GM21619 (cell line): ENCODE results near the gene PIK3CB.
"Not testable (repeated sequence)": the region's sequence is repeated elsewhere in the genome, so short reads cannot be mapped to it uniquely, and the experiment has no call there.

Experiments
- ATAC-seq: cut with Tn5 transposase; IDR thresholded peaks from one replicate; pipeline ENCODE4 v1.9.1; 2021; ENCODE audit not compliant: unreplicated experiment

Gene PIK3CB

DNA sequence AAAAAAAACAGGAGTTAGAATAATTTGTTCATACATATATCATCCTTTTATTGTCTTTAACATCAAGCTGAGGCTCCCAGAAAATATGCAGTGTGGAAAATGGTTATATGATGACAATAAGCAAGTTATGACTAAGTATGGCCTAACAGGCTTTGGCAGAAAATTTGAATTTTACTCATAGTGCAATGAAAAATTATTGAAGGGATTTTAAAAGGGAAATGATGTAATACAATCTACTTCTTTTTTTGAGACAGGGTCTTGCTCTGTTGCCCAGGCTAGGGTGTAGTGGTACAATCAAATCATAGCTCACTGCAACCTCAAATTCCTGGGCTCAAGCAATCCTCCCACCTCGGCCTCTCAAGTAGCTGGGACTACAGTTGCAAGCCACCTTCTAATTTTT is 147.5 kb downstream of the PIK3CB start:
- ATAC-seq = peak; percentile 25

DNA sequence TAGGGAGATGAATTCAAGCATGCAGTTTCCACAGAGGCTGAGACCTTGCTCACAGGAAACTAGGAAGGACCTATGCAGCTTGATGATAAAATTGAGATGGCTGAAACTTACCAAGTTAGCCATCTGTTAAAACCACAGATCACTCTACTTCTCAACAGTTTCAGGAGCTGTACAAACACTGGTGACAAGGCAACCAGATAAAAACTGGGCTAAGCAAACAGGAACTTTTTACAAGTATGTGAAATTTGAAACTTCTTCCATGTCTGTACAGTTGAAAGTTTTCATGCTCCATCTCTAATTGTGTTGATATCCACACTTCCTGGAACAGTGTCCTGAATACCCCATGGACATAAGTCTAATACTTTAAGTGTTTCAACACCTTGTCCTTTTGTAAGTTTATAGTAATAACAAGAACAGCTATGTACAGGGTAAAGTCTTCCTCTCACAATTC is 147.9 kb downstream of the PIK3CB start:
- ATAC-seq = peak; percentile 97

DNA sequence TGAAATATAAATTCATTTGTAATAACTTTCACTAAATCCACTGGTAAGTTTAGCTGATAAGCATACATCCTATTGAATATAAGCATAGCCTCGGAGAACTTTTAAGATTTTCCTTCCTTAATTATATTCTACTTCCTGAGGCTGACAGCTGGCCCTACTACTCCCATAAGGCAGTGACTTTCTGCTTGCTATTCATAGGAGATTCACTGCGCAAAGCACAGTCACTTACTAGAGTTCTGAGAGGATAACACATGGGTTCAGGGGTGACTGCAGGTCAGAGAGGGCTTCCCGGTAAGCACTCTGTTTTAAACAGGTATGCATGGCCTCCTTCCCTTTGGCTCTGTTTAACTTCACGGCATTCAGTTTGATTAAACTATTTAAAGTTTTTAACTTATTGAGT is 150.3 kb downstream of the PIK3CB start:
- no peak for ATAC-seq

DNA sequence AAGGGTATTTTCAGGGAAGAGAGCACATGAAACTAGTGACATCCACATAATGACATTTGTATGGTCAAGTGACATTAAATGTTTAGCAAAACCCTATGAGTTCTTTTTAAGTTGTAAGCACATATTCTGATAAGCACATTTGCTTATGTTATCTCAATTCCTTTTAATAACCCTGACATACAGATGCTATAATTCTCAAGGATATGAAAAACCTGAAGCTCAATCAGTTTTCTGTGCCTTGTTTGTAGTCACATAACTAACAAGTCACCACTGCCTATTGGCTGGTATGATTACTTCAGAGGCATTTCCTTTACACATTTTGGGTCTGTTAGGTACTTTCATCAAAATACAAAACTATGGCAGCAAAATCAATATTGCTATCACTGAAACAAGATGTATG is 152.1 kb downstream of the PIK3CB start:
- ATAC-seq = no peak

DNA sequence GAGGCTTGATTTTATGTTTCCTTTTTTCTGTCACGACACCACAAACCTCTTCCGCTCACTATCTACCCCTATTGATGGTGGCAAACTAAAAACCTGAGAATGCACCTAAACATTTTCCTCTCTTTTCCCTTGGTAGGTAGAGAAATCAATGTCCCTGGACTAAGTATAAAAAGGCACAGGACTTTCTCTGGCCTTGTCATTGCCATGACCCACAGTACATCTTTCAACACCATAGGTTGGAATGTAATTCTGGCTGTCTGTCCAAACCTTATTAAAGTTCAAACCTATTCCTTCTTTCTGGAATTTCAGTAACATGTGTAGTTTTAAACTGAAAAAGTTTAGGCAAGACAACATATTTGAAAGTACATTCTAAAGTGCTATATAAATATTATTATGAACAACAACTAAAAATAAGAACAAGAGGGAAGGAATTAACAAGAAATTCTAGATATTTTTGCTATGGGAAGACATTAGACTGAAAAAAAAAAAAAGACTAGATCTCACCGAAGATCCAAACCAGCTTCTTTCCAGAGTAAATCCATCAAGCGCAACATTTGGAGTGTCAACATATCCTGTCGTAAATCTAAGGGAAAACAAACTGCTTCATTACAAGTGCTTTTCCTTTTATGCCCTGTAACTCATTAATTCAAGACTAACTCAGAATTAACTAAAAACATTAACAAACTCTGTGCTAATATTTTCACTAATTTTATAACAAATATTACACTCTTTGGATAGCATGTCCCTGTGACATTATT is 153.1 kb downstream of the PIK3CB start:
- no peak for ATAC-seq

DNA sequence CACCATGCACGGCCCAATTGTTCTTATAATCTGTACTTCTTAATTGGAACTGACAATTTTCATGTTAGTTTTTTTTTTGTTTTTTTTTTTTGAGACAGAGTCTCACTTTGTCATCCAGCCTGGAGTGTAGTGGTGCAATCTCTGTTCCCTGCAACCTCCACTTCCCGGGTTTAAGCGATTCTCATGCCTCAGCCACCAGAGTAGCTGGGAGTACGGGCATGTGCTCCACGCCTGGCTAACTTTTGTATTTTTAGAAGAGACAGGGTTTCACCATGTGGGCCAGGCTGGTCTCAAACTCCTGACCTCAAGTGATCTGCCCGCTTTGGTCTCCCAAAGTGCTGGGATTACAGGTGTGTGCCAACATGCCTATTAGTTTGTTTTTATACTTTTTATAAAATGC is 153.8 kb downstream of the PIK3CB start:
- ATAC-seq = not testable (repeated sequence)

DNA sequence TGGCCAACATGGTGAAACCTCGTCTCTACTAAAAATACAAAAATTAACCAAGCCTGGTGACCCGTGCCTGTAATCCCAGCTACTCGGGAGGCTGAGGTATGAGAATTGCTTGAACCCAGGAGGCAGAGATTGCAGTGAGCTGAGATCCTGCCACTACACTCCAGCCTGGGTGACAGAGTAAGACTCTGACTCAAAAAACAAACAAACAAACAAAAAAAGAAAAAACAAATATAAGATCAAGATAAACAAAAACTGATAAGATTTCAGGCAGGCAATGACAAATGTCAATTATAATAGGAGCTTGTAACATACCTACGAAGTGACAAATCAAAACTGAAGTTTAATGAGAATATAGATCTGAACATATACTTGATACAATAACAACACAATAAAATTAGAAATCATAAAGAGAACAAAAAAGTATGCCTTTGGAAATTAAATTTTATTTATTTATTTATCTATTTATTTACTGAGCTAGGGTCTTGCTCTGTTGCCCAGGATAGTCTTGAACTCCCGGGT is 155.8 kb downstream of the PIK3CB start:
- ATAC-seq = no peak

DNA sequence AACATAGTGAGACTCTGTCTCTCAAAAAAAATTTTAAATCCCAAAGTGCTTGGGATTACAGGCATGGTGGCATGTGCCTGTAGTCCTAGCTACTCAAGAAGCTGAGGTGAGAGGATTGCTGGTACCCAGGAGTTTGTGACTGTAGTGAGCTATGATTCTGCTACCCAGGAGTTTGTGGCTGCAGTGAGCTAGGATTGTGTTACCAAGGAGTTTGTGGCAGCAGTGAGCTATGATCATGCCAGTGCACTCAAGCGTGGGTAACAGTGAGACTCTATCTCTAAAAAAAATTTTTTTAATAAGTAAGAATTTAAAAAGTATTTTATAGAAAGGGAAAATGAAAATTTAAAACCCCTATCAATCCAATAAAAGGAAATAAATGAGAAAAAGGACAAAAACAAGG is 156.6 kb downstream of the PIK3CB start:
- no peak for ATAC-seq

DNA sequence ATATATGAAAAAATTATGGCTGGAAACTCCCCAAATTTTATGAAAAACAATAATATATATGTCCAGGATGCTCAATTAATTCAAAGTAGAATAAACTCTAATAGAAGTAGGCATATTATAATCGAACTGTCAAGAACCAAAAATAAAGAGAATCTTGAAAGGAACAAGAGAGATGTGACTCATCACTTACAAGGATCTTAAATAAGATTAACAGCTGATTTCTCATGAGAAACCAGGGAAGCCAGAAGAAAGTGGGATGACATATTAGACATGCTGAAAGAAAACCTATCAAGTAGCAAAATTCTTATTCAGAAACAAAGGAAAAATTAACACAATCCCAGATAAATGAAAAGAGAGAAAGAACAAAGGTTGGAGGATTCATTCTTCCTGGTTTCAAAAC is 159.3 kb downstream of the PIK3CB start:
- no peak for ATAC-seq

DNA sequence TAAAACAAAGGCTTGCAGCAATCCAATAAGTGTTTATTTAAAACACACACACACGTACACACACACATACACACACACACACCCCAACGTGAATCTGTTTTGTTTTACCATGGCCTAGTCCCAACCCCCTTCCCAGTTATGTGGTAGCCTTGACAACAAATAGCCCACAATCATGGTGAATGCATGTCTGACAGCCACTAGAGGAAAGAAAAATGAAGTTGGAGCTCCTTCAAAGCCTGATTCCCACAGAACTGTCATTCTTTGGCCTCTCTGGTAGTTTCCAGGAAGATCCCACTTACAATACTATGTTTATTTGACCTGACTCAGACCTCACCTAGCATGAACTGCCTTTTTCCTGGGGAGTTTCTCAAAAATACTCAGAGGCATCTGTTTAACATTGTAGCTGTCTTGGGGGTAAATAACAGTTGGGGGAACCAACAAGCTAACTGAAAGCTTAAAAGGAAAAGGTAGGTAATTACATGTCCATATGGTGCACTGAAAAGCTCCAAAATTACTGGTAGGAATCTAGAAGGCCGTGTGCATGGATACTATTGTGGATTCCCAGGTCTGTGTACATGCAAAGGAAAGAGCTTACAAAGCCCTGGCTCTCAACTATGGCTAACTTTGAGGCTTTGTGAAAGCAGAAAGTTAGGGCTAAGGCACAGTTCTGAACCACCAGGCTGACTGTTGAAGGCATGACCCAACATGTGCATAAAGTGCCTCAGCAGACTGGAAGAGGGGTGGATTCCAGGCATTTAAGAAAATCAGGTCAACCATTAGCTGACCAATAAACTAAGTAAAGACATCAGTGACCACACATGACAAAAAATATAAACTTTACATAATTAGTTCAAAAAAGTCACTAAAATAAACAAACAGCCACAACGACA is 160.8 kb downstream of the PIK3CB start:
- no peak for ATAC-seq

DNA sequence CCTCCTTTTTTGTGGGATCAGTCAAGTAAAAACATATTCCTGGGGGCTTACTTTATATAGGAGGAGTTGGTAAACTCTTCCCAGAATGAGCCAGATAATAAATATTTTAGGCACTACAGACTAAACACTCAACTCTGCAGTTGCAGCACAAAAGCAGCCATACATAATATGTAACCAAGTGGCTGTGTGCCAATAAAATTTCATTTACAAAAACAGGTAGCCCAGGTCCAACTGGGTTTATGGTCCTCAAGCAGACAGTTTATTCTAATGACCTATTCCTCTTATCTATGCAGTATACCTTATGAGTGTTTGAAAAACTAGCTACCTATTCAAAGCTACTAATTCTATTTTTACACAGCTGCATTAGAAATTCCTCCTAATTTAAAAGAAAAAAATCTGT is 164.3 kb downstream of the PIK3CB start:
- no peak for ATAC-seq

DNA sequence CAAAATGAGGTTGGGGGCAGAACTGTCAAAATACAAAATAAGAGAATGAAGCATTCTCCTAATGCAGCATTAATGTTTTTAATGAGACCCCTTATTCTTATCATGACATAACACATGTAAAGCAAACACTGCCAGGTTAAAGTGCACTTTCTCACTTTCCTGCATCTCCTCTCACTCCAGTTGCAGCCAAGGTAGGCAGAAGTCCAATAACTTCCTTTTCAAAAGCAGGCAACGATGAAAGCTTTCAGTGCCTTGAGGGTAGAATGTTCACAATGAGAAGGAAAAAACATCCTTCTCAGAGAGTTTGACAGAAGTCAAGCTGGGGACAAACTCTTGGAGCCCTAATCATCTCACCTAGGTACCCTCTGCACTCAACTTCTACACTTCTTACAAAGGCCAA is 166.6 kb downstream of the PIK3CB start:
- ATAC-seq = no peak

DNA sequence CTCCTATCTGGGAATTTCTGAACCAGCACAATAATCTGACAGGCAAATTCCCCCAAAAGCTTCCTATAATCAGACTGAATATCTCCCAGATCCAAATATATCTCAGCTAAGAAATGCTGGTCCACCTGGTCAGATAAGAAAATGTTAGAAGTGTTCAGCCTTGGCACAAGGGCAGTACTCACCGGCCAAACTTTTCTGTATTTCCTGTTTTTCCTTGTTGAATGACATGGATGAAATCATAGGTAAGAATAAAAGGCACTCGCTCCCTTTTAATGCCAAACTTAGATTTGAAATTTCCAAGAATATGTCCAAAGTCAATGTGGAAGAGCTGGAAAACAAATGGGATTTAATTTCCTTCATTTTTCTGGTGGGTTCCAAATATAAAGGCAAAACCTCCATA is 177.2 kb downstream of the PIK3CB start:
- ATAC-seq = no peak

DNA sequence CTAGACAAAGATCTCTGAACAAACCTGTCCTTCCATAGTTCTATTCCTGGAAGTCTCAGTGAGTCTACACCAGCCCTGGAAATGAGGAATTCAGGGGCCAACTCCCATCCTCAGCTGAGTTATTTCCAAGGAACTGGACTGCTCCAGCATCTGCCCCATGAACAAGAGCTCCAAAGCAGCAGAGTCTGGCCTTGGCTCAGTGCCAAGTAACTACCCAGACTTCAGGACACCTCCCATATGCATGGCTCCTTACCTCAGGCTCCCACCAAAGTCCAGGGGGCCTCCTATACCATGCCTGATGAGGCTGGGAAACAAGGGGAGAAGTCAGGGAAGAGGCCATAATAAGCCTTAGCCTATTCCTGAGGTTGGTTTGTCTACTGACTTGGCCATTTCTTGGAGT is 181.2 kb downstream of the PIK3CB start:
- ATAC-seq = no peak

DNA sequence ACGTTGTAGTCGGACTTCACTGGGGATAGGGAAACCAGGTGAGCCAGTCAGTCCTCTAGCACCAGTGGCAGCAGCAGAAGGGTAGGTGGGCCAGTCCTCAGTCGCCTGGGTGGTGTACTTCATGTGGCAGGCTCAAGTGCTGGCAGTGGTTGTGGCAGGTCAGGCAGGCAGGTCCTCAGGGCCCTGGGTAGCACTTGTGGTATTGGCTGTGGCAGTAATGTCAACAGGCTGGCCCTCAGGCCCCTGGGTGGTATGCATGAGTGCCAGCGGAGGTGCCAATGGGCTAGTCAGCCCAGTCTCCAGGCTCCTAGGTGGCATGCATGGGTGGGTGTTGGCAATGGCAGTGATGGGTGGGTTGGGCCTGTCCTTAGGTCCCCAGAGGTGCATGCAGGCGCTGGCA is 185.6 kb downstream of the PIK3CB start:
- no peak for ATAC-seq

DNA sequence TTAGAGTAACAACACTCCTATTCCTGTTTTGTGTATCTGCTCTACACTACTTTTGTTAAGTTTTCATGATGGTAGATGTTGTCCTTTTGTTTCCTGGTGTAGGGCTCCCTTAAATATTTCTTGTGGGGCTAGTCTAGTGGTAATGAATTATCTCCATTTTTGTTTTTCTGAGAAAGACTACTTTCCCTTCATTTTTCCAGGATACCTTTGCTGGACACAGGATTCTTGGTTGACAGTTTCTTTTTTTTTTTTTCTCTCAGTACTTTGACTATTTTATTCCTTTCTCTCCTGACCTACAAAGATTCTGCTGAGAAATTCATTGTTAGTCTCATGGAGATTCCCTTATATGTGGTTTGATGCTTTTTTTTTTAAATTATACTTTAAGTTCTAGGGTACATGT is 188.2 kb downstream of the PIK3CB start:
- ATAC-seq = no peak

DNA sequence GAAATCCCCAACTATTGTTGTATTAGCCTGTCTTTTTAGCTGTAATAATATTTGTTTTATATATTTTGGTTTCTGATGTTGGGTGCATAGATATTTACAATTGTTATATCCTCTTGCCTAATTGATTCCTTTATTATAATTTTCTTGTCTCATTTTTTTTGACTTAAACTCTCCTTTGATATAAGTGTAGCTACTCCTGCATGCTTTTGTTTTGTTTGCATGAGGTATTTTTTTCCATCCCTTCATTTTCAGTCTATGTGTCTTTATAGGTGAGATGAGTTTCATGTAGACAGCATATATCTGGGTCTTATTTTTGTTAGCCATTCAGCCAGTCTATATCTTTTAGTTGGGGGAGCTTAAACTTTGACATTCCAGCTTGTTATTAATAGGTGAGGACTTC is 188.7 kb downstream of the PIK3CB start:
- no peak for ATAC-seq

DNA sequence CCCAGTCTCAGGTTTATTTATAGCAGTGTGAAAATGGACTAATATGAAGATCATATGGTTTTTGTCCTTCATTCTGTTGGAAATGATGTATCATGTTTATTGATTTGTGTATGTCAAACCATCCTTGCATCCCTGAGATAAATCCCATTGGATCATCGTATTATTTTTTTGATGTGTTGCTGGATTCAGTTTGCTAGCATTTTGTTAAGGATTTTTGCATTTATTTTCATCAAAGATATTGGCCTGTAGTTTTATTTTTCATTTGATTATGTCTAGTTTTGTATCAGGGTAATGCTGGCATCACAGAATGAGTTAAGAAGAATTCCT is 191.8 kb downstream of the PIK3CB start:
- ATAC-seq = no peak

DNA sequence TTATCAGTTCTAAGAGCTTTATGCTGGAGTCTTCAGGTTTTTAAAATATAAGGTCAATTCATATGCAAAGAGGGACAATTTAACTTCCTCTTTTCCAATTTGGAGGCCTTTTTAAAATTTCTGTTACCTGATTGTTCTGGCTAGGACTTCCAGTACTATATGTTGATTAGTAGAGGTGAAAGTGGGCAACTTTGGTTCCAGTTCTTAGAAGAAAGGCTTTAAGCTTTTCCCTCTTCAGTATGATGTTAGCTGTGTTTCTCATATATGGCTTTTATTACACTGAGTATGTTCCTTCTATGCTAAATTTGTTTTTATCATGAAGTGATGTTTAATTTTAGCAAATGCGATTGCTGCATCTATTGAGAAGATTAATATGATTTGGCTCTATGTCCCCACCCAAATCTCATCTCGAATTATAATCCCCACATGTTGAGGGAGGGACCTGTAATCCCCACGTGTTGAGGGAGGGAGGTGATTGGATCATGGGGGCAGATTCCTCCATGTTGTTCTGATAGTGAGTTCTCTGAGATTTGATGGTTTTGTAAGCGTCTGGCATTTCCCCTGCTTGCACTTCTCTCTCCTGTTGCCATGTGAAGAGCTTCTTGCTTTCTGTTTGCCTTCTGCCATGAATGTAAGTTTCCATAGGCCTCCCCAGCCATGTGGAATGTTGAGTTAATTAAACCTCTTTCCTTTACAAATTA is 192.4 kb downstream of the PIK3CB start:
- no peak for ATAC-seq

DNA sequence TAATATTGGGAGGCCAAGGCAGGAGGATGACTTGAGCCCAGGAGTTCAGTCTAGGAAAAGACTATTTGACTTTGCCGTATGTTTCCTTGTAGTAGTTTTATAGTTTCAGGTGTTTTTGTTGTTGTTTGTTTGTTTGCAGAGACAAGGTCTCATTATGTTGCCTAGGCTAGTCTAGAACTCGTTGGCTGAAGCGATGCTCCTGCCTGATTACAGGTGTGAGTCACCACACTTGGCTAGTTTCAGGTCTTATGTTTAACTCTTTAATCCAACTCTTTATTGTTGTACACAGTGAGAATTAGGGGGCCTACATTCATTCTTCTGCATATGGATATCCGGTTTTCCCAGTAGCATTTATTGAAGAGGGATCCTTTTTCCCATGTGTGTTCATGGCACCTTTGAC is 194.2 kb downstream of the PIK3CB start:
- no peak for ATAC-seq

DNA sequence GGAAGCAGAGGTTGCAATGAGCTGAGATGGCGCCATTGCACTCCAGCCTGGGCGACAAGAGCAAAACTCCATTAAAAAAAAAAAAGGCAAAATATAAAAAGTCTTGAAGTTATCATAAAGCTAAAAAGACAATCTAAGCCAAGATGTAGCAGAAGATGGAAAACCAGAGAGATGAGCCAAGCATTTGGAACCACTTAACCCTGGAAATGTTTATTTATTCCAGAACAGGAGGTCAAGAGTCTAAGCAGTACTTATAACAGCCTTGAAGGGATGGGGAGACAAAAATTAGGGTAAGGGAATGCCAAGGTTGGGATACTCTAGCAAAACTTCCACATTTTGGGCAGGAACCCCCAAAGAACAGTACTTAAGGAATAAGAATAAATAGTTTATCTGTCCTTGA is 196.1 kb downstream of the PIK3CB start:
- no peak for ATAC-seq

DNA sequence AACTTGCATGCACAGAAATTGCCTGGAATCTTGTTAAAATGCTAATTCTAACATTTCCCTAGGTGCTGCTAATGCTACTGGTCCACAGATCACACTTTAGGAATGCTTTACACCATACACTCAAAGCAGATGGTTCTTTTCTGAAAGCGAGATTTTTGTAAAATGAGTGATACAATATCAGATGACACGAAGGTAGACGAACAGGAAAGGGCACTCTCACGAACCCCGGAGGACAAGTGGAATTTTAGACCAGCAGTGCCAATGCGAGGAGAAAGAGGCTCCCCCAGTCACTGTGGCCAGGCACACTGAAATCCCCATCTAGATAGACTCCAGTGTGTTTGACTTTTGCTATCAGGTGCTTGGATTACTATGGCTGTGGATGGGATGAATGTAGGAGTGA is 205.2 kb downstream of the PIK3CB start:
- ATAC-seq = no peak
